ENCODE measurements around the gene DVL2. TPM values are rescaled to one million over a fixed set of nuclear protein-coding genes. Genes with fewer than 3 reads are reported as not detected.

The DVL2 gene
- total and polyA plus RNA-seq, 2 of the 13 experiments (the other 11 are each of a cell fraction or from before 2014, with no cell fraction given), result 5.7 to 38.2 TPM

DNA sequence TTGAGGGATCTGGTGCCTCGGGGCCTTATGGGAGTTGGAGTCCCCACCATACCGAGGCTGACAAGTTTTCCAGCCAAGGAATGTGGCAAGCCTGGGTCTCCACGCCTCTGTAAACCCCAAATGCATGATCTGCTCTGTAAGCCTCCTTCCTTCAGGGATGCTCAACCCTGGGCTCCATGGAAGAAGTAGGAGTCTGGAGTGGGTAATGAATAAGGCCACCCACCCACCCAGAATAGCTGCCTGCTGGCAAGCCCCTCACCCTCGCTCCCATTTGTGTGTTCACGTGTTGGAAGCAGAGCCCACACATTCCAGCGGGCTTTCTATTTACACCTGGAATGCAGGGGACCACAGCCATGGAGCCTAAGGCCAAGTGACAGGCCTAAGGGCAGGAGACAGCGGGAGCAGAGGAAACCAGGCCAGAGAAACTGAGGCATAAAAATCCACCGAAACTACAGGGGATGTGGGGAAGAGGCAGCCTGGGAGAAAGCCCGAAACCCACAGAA lies 19.1 kb downstream of the DVL2 start (continued):
- TF ChIP-seq MYC (CRISPR knock-in tag; IDR thresholded peaks at IDR 0.05; ENCODE audit: borderline replicate concordance) (peak; percentile 46; the same call in 1 of the 2 replicates), HOMEZ (CRISPR knock-in tag; IDR thresholded peaks at IDR 0.05; ENCODE audit: low read depth) (no peak), SP1 (IDR thresholded peaks at IDR 0.05) (no peak), SP1 (CRISPR knock-in tag; IDR thresholded peaks at IDR 0.05) (no peak), CCDC6 (CRISPR knock-in tag; IDR thresholded peaks at IDR 0.05) (no peak), ZNF552 (CRISPR knock-in tag; IDR thresholded peaks at IDR 0.05; ENCODE audit: borderline replicate concordance) (no peak), POLR2AphosphoS5 (IDR thresholded peaks at IDR 0.05; ENCODE audit: low read depth, low read length) (no peak), ZNF720 (CRISPR knock-in tag; IDR thresholded peaks at IDR 0.05) (no peak), E2F5 (CRISPR knock-in tag; conservative IDR thresholded peaks at IDR 0.05) (no peak), FOXO4 (CRISPR knock-in tag; conservative IDR thresholded peaks at IDR 0.05) (no peak), SOX13 (IDR thresholded peaks at IDR 0.05) (no peak), SOX13 (CRISPR knock-in tag; conservative IDR thresholded peaks at IDR 0.05 in 1 of 2, IDR thresholded peaks at IDR 0.05 in 1 of 2) (no peak)
- TF ChIP-seq, protein P1, sequence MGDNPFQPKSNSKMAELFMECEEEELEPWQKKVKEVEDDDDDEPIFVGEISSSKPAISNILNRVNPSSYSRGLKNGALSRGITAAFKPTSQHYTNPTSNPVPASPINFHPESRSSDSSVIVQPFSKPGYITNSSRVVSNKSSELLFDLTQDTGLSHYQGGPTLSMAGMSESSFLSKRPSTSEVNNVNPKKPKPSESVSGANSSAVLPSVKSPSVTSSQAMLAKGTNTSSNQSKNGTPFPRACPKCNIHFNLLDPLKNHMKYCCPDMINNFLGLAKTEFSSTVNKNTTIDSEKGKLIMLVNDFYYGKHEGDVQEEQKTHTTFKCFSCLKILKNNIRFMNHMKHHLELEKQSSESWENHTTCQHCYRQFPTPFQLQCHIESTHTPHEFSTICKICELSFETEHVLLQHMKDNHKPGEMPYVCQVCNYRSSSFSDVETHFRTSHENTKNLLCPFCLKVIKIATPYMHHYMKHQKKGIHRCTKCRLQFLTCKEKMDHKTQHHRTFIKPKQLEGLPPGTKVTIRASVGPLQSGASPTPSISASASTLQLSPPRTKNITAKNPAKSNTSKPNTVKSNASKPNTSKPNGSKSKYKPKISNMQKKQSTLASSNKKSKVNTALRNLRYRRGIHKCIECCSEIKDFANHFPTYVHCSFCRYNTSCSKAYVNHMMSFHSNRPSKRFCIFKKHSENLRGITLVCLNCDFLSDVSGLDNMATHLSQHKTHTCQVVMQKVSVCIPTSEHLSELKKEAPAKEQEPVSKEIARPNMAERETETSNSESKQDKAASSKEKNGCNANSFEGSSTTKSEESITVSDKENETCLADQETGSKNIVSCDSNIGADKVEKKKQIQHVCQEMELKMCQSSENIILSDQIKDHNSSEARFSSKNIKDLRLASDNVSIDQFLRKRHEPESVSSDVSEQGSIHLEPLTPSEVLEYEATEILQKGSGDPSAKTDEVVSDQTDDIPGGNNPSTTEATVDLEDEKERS (CRISPR knock-in tag; IDR thresholded peaks at IDR 0.05), result no peak
- TF ChIP-seq, protein P2, sequence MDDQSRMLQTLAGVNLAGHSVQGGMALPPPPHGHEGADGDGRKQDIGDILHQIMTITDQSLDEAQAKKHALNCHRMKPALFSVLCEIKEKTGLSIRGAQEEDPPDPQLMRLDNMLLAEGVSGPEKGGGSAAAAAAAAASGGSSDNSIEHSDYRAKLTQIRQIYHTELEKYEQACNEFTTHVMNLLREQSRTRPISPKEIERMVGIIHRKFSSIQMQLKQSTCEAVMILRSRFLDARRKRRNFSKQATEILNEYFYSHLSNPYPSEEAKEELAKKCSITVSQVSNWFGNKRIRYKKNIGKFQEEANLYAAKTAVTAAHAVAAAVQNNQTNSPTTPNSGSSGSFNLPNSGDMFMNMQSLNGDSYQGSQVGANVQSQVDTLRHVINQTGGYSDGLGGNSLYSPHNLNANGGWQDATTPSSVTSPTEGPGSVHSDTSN (CRISPR knock-in tag; IDR thresholded peaks at IDR 0.05; ENCODE audit: borderline replicate concordance), result no peak
- TF ChIP-seq, protein P3, sequence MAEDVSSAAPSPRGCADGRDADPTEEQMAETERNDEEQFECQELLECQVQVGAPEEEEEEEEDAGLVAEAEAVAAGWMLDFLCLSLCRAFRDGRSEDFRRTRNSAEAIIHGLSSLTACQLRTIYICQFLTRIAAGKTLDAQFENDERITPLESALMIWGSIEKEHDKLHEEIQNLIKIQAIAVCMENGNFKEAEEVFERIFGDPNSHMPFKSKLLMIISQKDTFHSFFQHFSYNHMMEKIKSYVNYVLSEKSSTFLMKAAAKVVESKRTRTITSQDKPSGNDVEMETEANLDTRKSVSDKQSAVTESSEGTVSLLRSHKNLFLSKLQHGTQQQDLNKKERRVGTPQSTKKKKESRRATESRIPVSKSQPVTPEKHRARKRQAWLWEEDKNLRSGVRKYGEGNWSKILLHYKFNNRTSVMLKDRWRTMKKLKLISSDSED (CRISPR knock-in tag; IDR thresholded peaks at IDR 0.05), result no peak

Measured in HepG2 (cell line).